ENCODE data around the gene TFDP1. TPM values are rescaled to one million over a fixed set of nuclear protein-coding genes. Genes with fewer than 3 reads are reported as not detected.

TFDP1 gene
- total and polyA plus RNA-seq, 4 donors: 17.4 to 36.6 (median 33.1) TPM

DNA sequence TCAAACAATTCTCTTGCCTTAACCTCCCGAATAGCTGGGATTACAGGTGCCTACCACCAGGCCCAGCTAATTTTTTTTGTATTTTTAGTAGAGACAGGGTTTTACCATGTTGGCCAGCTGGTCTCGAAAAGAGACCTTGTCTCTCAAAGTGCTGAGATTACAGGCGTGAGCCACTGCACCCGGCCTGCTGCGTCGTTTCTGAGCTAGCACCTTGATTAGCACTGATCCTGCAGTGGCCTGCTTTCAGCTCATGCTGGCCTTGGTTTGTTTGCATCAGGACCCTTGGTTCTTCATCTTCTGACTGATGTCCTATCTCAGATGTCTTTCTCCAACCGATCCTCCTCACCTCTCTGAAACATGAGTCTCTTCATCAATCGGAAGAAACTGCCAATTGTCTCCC, 4.9 kb upstream of the TFDP1 start:
- H3K9me3 ChIP-seq (ENCODE audit: control insufficient read depth, low read length): no peaks in the 10 kb centered on the region
- ATAC-seq (ENCODE audit: low FRiP score): no peak
- DNase-seq: no peak
- H3K4me3 ChIP-seq (ENCODE audit: low read length in 2 of 2): no peak overlapping the region
- no peak overlapping the region for H3K27ac ChIP-seq (ENCODE audit: low read depth in 1 of 2, low read length in 2 of 2)
- WGBS, 2 donors: 86 to 92% methylated on average over 8 of the region's 8 CpGs
- no peaks in the 10 kb centered on the region for H3K27me3 ChIP-seq (ENCODE audit: control insufficient read depth in 1 of 2, insufficient read depth in 2 of 2, low read length in 1 of 2)
- H3K4me1 ChIP-seq (ENCODE audit: control insufficient read depth in 1 of 2, insufficient read depth in 2 of 2, low read length in 2 of 2): no peaks in the 10 kb centered on the region
- H3K36me3 ChIP-seq (ENCODE audit: control insufficient read depth in 1 of 2, insufficient read depth in 2 of 2, low read length in 1 of 2): no peaks in the 10 kb centered on the region
- intact Hi-C loops (cut with DNase I): no loop called here

DNA sequence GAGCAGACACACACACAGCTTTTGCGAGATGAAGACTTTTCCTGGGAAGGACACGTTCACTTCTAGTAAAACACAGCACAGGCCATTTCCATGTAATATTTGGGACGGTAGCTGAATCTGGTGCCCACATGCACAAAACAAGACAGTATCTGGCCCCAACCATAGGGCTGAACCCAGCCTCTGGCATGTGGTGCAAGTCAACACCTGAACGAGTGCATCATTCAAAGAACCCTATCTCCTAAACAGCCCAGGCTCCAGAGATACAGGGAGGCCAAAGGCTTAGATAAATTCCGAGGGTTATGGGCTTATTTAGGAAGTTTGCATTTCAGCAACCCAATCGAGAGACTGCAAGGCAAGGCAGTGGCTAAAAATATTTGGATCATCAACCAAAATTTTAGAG, 2.7 kb upstream of the TFDP1 start:
- H3K4me3 ChIP-seq (ENCODE audit: low read length in 2 of 2): no peak overlapping the region
- no peaks in the 10 kb centered on the region for H3K4me1 ChIP-seq (ENCODE audit: control insufficient read depth in 1 of 2, insufficient read depth in 2 of 2, low read length in 2 of 2)
- DNase-seq (no peak), ATAC-seq (ENCODE audit: low FRiP score) (no peak)
- 68 to 69% methylated on average over 6 of the region's 6 CpGs for WGBS, 2 donors
- H3K27me3 ChIP-seq (ENCODE audit: control insufficient read depth in 1 of 2, insufficient read depth in 2 of 2, low read length in 1 of 2): no peaks in the 10 kb centered on the region
- H3K9me3 ChIP-seq (ENCODE audit: control insufficient read depth, low read length): no peaks in the 10 kb centered on the region
- no peaks in the 10 kb centered on the region for H3K36me3 ChIP-seq (ENCODE audit: control insufficient read depth in 1 of 2, insufficient read depth in 2 of 2, low read length in 1 of 2)
- H3K27ac ChIP-seq (ENCODE audit: low read depth in 1 of 2, low read length in 2 of 2): no peak overlapping the region
- intact Hi-C loops (cut with DNase I): no loop called here

DNA sequence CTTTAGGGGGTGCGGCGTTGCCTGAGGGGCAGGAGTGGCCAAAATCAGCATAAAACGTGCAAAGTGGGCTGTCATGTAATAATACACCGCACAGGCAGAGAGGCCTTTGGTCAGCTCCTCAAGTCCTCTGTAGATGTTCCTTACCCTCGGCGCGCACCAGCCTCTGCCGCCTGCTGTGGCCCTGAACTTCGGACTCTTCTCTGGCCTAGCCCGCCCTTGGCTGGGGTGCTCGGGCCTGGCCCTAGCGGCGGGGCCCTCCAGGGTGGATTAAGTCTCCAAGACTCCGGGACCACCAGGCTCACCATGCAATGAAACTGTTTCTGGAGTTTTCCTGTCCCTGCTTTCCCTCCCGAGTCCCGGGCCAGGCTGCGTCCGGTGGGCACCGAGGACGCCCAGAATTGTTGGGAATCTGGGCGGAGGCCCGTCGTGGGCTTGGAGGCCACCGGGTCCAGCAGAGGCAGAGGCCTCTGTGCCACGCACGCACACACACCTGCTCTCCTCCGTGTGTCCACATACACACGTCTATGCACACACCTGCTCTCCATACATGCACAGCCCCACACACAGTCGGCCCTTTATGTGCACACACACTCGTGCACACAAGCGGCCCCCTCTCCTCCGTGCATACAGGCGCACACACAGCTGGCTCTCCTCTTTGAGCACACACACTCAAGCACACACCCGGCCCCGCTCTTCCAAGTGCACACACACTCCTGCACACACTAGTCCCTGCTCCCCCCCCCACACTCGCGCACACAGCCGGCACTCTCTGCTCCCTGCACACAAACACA, 1.5 kb upstream of the TFDP1 start:
- peak; percentile 36 to 65 for DNase-seq
- WGBS, 2 donors: 77 to 78% methylated on average over 38 of the region's 38 CpGs
- no peak overlapping the region for H3K27ac ChIP-seq (ENCODE audit: low read depth in 1 of 2, low read length in 2 of 2)

DNA sequence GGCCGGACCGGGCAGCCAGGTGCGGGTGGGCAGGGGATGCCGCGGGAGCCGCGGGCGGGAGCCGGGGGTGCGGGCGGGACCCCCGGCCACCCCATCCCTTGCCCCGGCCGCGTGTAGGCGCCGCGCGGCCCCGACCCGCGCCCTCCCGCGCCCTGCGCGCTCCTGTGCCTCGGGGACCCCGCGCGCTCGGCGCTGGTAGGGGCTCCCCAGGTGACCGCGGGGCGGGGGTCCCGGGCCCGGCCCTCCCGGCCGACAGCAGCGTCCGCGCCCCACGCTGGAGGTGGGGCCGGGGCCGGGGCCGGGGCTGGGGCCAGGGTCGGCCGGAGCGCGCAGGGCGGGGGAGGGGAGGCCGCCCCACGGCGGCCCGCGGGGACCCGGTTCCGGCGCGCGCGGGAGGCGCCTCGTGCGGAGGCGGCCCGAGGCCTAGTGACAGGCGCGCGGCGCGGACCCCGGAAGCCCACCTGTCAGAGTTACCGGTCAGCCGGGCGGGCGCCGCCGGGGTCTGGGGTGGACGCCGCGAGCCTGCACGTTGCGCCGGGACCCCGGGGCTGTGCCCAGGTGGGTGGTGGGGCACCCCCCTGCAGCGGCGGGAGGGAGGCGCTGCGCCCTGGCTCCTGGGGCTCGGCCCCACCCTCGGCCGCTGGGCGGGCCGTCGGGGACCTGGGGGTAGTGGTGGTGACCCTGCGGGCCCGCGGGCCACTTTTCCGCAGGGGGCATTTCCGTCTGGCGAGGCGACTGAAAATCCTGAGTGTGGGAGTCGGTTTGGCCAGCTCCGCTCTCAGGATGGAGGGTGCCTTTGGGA, 518 bp downstream of the TFDP1 start:
- no peaks in the 10 kb centered on the region for H3K36me3 ChIP-seq (ENCODE audit: control insufficient read depth in 1 of 2, insufficient read depth in 2 of 2, low read length in 1 of 2)
- WGBS, 2 donors: 0 to 1% methylated on average over 22 to 105 of the region's 105 CpGs
- no peaks in the 10 kb centered on the region for H3K9me3 ChIP-seq (ENCODE audit: control insufficient read depth, low read length)
- intact Hi-C loops (cut with DNase I): no loop called here
- H3K27me3 ChIP-seq (ENCODE audit: control insufficient read depth in 1 of 2, insufficient read depth in 2 of 2, low read length in 1 of 2): no peaks in the 10 kb centered on the region
- ATAC-seq (ENCODE audit: low FRiP score): no peak
- no peaks in the 10 kb centered on the region for H3K4me1 ChIP-seq (ENCODE audit: control insufficient read depth in 1 of 2, insufficient read depth in 2 of 2, low read length in 2 of 2)
- H3K27ac ChIP-seq (ENCODE audit: low read depth in 1 of 2, low read length in 2 of 2): no peak overlapping the region
- H3K4me3 ChIP-seq (ENCODE audit: low read length in 2 of 2): peak overlapping the region; percentile 65 to 92
- DNase-seq: peak; percentile 40 to 77

More for the DNA sequence above, 1.5 kb upstream of the TFDP1 start:
- no peak overlapping the region for H3K4me3 ChIP-seq (ENCODE audit: low read length in 2 of 2)
- intact Hi-C loops (cut with DNase I): no loop called here
- no peaks in the 10 kb centered on the region for H3K36me3 ChIP-seq (ENCODE audit: control insufficient read depth in 1 of 2, insufficient read depth in 2 of 2, low read length in 1 of 2)
- H3K27me3 ChIP-seq (ENCODE audit: control insufficient read depth in 1 of 2, insufficient read depth in 2 of 2, low read length in 1 of 2): no peaks in the 10 kb centered on the region
- no peak for ATAC-seq (ENCODE audit: low FRiP score)
- no peaks in the 10 kb centered on the region for H3K4me1 ChIP-seq (ENCODE audit: control insufficient read depth in 1 of 2, insufficient read depth in 2 of 2, low read length in 2 of 2)
- H3K9me3 ChIP-seq (ENCODE audit: control insufficient read depth, low read length): no peaks in the 10 kb centered on the region

DNA sequence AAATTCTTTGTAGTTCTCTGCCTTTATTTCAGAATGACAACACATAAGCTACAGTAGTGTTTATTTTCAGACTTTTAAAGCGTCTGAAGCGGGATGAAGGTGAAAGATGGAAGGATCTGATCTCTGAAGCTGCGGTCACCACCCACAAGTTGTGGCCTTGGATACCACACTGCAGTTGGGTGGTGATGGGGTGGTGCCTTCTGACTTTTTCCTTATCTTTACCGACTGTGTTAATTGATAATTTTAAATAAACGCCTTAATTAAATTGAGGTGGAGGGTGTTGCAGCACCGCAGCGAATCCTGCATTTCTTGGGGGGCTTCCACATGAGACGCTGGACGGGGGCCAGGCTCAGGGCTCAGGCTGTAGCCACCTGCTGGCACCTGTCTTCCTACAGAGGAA, 1.3 kb downstream of the TFDP1 start:
- WGBS, 2 donors: 84 to 85% methylated on average over 9 of the region's 9 CpGs
- no peaks in the 10 kb centered on the region for H3K4me1 ChIP-seq (ENCODE audit: control insufficient read depth in 1 of 2, insufficient read depth in 2 of 2, low read length in 2 of 2)
- no peak overlapping the region for H3K27ac ChIP-seq (ENCODE audit: low read depth in 1 of 2, low read length in 2 of 2)
- H3K9me3 ChIP-seq (ENCODE audit: control insufficient read depth, low read length): no peaks in the 10 kb centered on the region
- no peak for ATAC-seq (ENCODE audit: low FRiP score)
- no peaks in the 10 kb centered on the region for H3K27me3 ChIP-seq (ENCODE audit: control insufficient read depth in 1 of 2, insufficient read depth in 2 of 2, low read length in 1 of 2)
- DNase-seq: peak in 1 of 2 donors; percentile 30
- no peak overlapping the region for H3K4me3 ChIP-seq (ENCODE audit: low read length in 2 of 2)
- intact Hi-C loops (cut with DNase I): no loop called here
- H3K36me3 ChIP-seq (ENCODE audit: control insufficient read depth in 1 of 2, insufficient read depth in 2 of 2, low read length in 1 of 2): no peaks in the 10 kb centered on the region

DNA sequence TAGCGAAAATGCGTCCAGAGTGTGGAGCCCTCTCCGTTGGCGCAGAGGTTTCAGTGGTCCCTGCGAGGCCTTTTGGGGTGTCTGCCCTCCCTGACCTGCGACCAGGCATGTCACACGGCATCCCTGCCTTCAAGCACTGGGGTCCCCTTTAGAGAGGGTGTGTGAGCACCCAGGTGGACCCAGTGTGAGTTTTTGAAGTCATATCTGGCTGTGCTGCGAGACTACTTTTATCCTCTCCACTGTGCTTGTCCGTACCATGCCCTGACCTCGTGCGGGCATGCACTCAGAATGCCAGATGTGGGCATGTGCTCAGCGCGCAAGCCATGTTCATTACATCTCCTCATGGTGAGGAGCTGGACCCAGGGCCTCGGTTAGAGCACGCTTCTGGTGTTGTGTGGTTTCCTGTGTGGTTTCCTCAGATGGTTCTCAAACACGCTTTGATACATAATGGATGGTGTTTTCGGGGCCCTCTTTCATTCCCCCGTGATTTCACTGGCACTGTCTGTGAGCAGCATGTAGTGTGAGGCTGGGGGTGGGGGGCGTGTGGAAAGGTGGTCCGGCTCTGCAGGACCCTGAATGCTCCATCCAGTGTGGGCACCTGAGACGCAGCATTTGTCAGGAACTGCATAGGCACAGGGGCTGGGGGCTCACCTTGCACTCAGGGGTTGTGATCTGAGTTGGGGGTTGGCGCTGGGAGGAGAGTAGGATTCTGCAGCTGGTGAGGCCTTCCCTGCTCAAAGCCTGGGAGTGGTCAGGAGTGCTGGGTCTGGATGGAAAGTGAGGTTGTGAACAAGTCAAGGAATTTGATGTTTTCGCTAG, 2.3 kb downstream of the TFDP1 start:
- H3K9me3 ChIP-seq (ENCODE audit: control insufficient read depth, low read length): no peaks in the 10 kb centered on the region
- H3K4me3 ChIP-seq (ENCODE audit: low read length in 2 of 2): no peak overlapping the region
- no peak overlapping the region for H3K27ac ChIP-seq (ENCODE audit: low read depth in 1 of 2, low read length in 2 of 2)
- H3K36me3 ChIP-seq (ENCODE audit: control insufficient read depth in 1 of 2, insufficient read depth in 2 of 2, low read length in 1 of 2): no peaks in the 10 kb centered on the region
- no peaks in the 10 kb centered on the region for H3K4me1 ChIP-seq (ENCODE audit: control insufficient read depth in 1 of 2, insufficient read depth in 2 of 2, low read length in 2 of 2)
- ATAC-seq (ENCODE audit: low FRiP score) (no peak), DNase-seq (peak in 1 of 2 donors; percentile 36)
- no peaks in the 10 kb centered on the region for H3K27me3 ChIP-seq (ENCODE audit: control insufficient read depth in 1 of 2, insufficient read depth in 2 of 2, low read length in 1 of 2)
- intact Hi-C loops (cut with DNase I): no loop called here
- WGBS, 2 donors: 95% methylated on average over 23 of the region's 23 CpGs

DNA sequence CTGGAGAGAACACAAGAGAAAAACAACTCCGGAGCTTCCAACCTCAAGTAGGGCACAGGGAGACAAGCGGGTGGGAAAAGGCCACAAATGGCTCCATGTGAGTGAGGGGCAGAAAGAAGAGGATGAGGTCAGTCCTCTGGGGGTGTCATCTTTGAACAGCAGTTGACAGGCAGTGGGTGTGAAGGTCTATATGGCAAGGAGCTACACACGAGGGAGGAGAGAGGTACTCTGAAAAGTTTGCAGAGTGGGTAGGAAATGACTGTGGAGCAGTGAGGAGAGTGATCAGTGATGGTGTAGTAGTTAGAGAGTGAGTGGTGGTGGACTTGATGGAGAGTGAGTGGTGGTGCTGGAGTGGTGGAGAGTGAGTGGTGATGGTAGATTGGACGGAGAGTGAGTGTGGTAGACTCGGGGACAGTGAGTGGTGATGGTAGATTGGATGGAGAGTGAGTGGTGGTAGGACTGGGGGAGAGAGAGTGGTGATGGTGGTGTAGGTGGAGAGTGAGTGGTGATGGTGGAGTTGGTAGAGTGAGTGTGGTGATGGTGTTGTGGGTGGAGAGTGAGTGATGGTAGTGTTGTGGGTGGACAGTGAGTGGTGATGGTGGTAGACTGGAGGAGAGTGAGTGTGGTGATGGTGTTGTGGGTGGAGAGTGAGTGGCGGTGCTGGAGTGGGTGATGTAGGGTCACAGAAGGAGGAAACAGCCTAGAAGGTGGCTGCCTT, 4.0 kb downstream of the TFDP1 start:
- Histone ChIP-seq H3K27me3 (ENCODE audit: control insufficient read depth in 1 of 2, insufficient read depth in 2 of 2, low read length in 1 of 2) (no peaks in the 10 kb centered on the region), H3K36me3 (ENCODE audit: control insufficient read depth in 1 of 2, insufficient read depth in 2 of 2, low read length in 1 of 2) (no peaks in the 10 kb centered on the region), H3K4me3 (ENCODE audit: low read length in 2 of 2) (no peak overlapping the region), H3K4me1 (ENCODE audit: control insufficient read depth in 1 of 2, insufficient read depth in 2 of 2, low read length in 2 of 2) (no peaks in the 10 kb centered on the region), H3K9me3 (ENCODE audit: control insufficient read depth, low read length) (no peaks in the 10 kb centered on the region), H3K27ac (ENCODE audit: low read depth in 1 of 2, low read length in 2 of 2) (no peak overlapping the region)
- intact Hi-C loops (cut with DNase I): no loop called here
- ATAC-seq (ENCODE audit: low FRiP score): no peak
- no peak for DNase-seq
- WGBS, 2 donors: 96 to 98% methylated on average over 6 of the region's 6 CpGs

DNA sequence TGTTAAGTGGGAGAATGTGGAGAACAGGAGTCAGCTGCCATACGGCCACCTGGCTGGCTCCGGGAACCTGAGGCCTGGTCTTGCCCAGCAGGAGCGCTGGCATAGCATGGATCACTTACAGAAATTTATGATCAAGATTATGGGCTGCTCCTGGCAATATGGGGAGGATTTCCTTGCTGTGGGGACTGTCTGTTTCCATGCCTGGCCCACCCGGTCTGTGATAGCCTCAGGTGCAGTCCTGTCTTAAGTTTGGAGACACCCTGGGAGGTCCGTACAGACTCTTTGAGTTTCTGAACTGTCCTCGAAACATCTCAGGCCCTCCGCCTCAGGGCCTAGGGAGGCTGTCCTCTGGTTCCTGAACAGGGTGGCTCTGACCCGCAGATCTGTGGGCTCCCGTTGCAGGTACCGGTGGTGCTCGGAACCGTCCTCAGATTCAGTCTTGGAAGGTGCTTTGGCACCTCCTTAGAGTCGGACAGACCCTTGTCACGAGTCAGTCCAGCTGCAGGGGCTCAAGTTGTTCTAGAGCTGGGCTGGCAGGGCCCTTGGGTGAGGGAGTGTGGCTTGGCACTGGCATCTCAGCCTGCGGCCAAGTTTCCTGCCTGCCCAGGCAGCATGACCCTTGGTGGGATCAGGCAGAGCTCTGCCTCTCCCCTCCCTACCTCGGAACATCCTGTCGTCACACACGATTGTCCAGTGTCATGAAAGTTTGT, 4.9 kb downstream of the TFDP1 start:
- 68 to 71% methylated on average over 18 of the region's 18 CpGs for WGBS, 2 donors
- no peaks in the 10 kb centered on the region for H3K9me3 ChIP-seq (ENCODE audit: control insufficient read depth, low read length)
- H3K4me1 ChIP-seq (ENCODE audit: control insufficient read depth in 1 of 2, insufficient read depth in 2 of 2, low read length in 2 of 2): no peaks in the 10 kb centered on the region
- H3K27me3 ChIP-seq (ENCODE audit: control insufficient read depth in 1 of 2, insufficient read depth in 2 of 2, low read length in 1 of 2): no peaks in the 10 kb centered on the region
- H3K27ac ChIP-seq (ENCODE audit: low read depth in 1 of 2, low read length in 2 of 2): no peak overlapping the region
- no peak for ATAC-seq (ENCODE audit: low FRiP score)
- no peak overlapping the region for H3K4me3 ChIP-seq (ENCODE audit: low read length in 2 of 2)
- DNase-seq: peak in 1 of 2 donors; percentile 55
- no peaks in the 10 kb centered on the region for H3K36me3 ChIP-seq (ENCODE audit: control insufficient read depth in 1 of 2, insufficient read depth in 2 of 2, low read length in 1 of 2)
- intact Hi-C loops (cut with DNase I): no loop called here
